Neural cell (in vitro differentiated cells): Measurements from ENCODE around the gene CDC23. TPM values are rescaled to one million over a fixed set of nuclear protein-coding genes. Genes with fewer than 3 reads are reported as not detected.

Source experiments
- H2AFZ ChIP-seq: fragments of 200-600, 300-800 bp; sonication (generic), shearing (Covaris generic); 2 replicates; pipeline ENCODE4 v1.6.0; 2014; ENCODE audit warnings: low read depth, mild to moderate bottlenecking, antibody characterized with exemption, low read length, moderate library complexity
- H3F3A ChIP-seq: fragments of 200-600 bp; shearing (Covaris generic); 2 replicates; pipeline ENCODE4 v1.6.1; 2016; ENCODE audit warnings: mild to moderate bottlenecking, moderate library complexity, mixed read lengths, antibody characterized with exemption, low read length; ENCODE audit not compliant: insufficient read depth, poor library complexity, severe bottlenecking
- H3K27ac ChIP-seq: fragments of 200-600, 300-800 bp; sonication (generic), shearing (Covaris generic); 2 replicates; pipeline ENCODE4 v1.5.1; 2014; ENCODE audit warnings: mild to moderate bottlenecking, low read length, moderate library complexity
- H3K27me3 ChIP-seq: fragments of 300-800, 200-600 bp; sonication (generic), shearing (Covaris generic); 2 replicates; pipeline ENCODE4 v1.6.0; 2014; ENCODE audit warnings: mild to moderate bottlenecking, low read depth, low read length, moderate library complexity; ENCODE audit not compliant: insufficient read depth
- H3K36me3 ChIP-seq: fragments of 300-800, 200-600 bp; sonication (generic), shearing (Covaris generic); 2 replicates; pipeline ENCODE4 v1.5.1; 2014; ENCODE audit warnings: mild to moderate bottlenecking, antibody characterized with exemption, low read length, moderate library complexity; ENCODE audit not compliant: insufficient read depth
- H3K4me2 ChIP-seq: fragments of 300-800, 200-600 bp; sonication (generic), shearing (Covaris generic); 2 replicates; pipeline ENCODE4 v1.6.0; 2014; ENCODE audit warnings: mild to moderate bottlenecking, low read length
- H3K4me3 ChIP-seq: fragments of 300-800, 200-600 bp; sonication (generic), shearing (Covaris generic); 2 replicates; pipeline ENCODE4 v1.5.1; 2014; ENCODE audit warnings: mild to moderate bottlenecking, low read length, moderate library complexity
- H3K79me2 ChIP-seq: fragments of 200-600 bp; shearing (Covaris generic); replicated peaks from 2 replicates; pipeline ENCODE4 v1.6.0; 2014; ENCODE audit warnings: mild to moderate bottlenecking, low read length, moderate library complexity; ENCODE audit not compliant: insufficient read depth
- H3K9ac ChIP-seq: fragments of 300-800, 200-600 bp; sonication (generic), shearing (Covaris generic); 2 replicates; pipeline ENCODE4 v1.6.1; 2016; ENCODE audit warnings: mild to moderate bottlenecking, low read length, mixed read lengths
- H3K9me2 ChIP-seq: fragments of 200-600 bp; shearing (Covaris generic); 2 replicates; pipeline ENCODE4 v1.6.1; 2016; ENCODE audit warnings: mild to moderate bottlenecking, low read length, mixed read lengths; ENCODE audit not compliant: insufficient read depth
- H3K9me3 ChIP-seq: fragments of 200-600, 300-800 bp; sonication (generic), shearing (Covaris generic); 2 replicates; pipeline ENCODE4 v1.6.1; 2016; ENCODE audit warnings: mild to moderate bottlenecking, mixed run types, low read length, moderate library complexity, mixed read lengths
- H4K20me1 ChIP-seq: fragments of 200-600 bp; shearing (Covaris generic); 2 replicates; pipeline ENCODE4 v1.6.1; 2016; ENCODE audit warnings: mild to moderate bottlenecking, mixed run types; ENCODE audit not compliant: insufficient read depth
- EP300 ChIP-seq: fragments of 450-650 bp; conservative IDR thresholded peaks from 2 replicates; pipeline ENCODE4 v1.6.1; 2014; ENCODE audit warnings: antibody characterized with exemption, mild to moderate bottlenecking, moderate library complexity; ENCODE audit not compliant: poor library complexity, severe bottlenecking
- EZH2 ChIP-seq: fragments of 200-600, 300-800 bp; shearing (Covaris generic), sonication (generic); IDR thresholded peaks from 2 replicates; pipeline ENCODE4 v1.6.1; 2014; ENCODE audit warnings: antibody characterized with exemption, low read length, borderline replicate concordance, mild to moderate bottlenecking; ENCODE audit not compliant: insufficient read depth, poor library complexity, severe bottlenecking
- MXI1 ChIP-seq: fragments of 450-650 bp; conservative IDR thresholded peaks from 2 replicates; pipeline ENCODE4 v1.6.1; 2014; ENCODE audit warnings: antibody characterized with exemption, mild to moderate bottlenecking; ENCODE audit not compliant: poor library complexity, severe bottlenecking
- POLR2AphosphoS5 ChIP-seq: IDR thresholded peaks from 2 replicates; pipeline ENCODE4 v1.6.1; 2012
- RAD21 ChIP-seq: fragments of 450-650 bp; conservative IDR thresholded peaks from 2 replicates; pipeline ENCODE4 v1.6.1; 2014; ENCODE audit warnings: antibody characterized with exemption, mild to moderate bottlenecking, moderate library complexity
- REST ChIP-seq: IDR thresholded peaks from 2 replicates; pipeline ENCODE4 v1.6.1; 2012; ENCODE audit warnings: borderline replicate concordance
- SMC3 ChIP-seq: fragments of 450-650 bp; conservative IDR thresholded peaks from 2 replicates; pipeline ENCODE4 v1.6.1; 2014; ENCODE audit warnings: antibody characterized with exemption, mild to moderate bottlenecking, moderate library complexity; ENCODE audit not compliant: poor library complexity
- TAF1 ChIP-seq: IDR thresholded peaks from 2 replicates; pipeline ENCODE4 v1.6.1; 2012; ENCODE audit warnings: low read depth
- polyA plus RNA-seq: library from polyadenylated mRNA; depleted of rRNA; stranded (reverse); fragments of >200 nt; gene quantifications from 2 replicates; pipeline ENCODE4 v1.2.3, GENCODE V29; 2014
- TF ChIP-seq, protein P1 (sequence below): fragments of 450-650 bp; IDR thresholded peaks from 2 replicates; pipeline ENCODE4 v1.5.1; 2014; ENCODE audit warnings: antibody characterized with exemption, mild to moderate bottlenecking, moderate library complexity; ENCODE audit not compliant: poor library complexity, severe bottlenecking

The CDC23 gene
- polyA plus RNA-seq, 1 donor from 2014 or later = 52.9 TPM

GRCh38 chr5:138178516-138179276 lies 34.4 kb downstream of the CDC23 start, which contains the start of the genes BRD8 and KIF20A:
Gene BRD8, minus strand, starts transcription at chr5:138178630. Its CDS starts 16 bp downstream, at chr5:138178614.
Gene KIF20A, plus strand, starts transcription at chr5:138179112. Its CDS starts 569 bp downstream, at chr5:138179681.
- Histone ChIP-seq H3K4me3 (peak within 1 kb of the TSS; percentile 82), H3K36me3 (no peaks in the 10 kb centered on the region), H3K27me3 (no peaks in the 10 kb centered on the region), H3K9ac (peak within 1 kb of the TSS; percentile 88), H2AFZ (peak within 1 kb of the TSS; percentile 90), H3K79me2 (peaks cover 52% of the 10 kb centered on the region), H3K9me3 (no peaks in the 10 kb centered on the region), H3K9me2 (no peaks in the 10 kb centered on the region), H4K20me1 (no peaks in the 10 kb centered on the region), H3F3A (no peaks in the 10 kb centered on the region), H3K27ac (peak within 1 kb of the TSS; percentile 93), H3K4me2 (peak within 1 kb of the TSS; percentile 88)
- peak; percentile 35 for TF ChIP-seq EP300
- TF ChIP-seq MXI1 = peak; percentile 100
- TF ChIP-seq, protein P1, sequence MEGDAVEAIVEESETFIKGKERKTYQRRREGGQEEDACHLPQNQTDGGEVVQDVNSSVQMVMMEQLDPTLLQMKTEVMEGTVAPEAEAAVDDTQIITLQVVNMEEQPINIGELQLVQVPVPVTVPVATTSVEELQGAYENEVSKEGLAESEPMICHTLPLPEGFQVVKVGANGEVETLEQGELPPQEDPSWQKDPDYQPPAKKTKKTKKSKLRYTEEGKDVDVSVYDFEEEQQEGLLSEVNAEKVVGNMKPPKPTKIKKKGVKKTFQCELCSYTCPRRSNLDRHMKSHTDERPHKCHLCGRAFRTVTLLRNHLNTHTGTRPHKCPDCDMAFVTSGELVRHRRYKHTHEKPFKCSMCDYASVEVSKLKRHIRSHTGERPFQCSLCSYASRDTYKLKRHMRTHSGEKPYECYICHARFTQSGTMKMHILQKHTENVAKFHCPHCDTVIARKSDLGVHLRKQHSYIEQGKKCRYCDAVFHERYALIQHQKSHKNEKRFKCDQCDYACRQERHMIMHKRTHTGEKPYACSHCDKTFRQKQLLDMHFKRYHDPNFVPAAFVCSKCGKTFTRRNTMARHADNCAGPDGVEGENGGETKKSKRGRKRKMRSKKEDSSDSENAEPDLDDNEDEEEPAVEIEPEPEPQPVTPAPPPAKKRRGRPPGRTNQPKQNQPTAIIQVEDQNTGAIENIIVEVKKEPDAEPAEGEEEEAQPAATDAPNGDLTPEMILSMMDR = no peak
- no peak for TF ChIP-seq EZH2
- TF ChIP-seq SMC3 = peak; percentile 6
- peak; percentile 97 for TF ChIP-seq POLR2AphosphoS5
- TF ChIP-seq TAF1 = no peak
- peak; percentile 80 for TF ChIP-seq REST
- TF ChIP-seq RAD21 = no peak

GRCh38 chr5:138177941-138178515 lies 35.1 kb downstream of the CDC23 start:
- Histone ChIP-seq H2AFZ (peak overlapping the region; percentile 90), H3K79me2 (peaks cover 52% of the 10 kb centered on the region), H3K9me3 (no peaks in the 10 kb centered on the region), H3K36me3 (no peaks in the 10 kb centered on the region), H4K20me1 (no peaks in the 10 kb centered on the region), H3K27me3 (no peaks in the 10 kb centered on the region), H3K27ac (peak overlapping the region; percentile 93), H3K4me2 (peak overlapping the region; percentile 88), H3K4me3 (peak overlapping the region; percentile 82), H3K9ac (peak overlapping the region; percentile 88), H3F3A (no peaks in the 10 kb centered on the region), H3K9me2 (no peaks in the 10 kb centered on the region)
- no peak for TF ChIP-seq EP300
- TF ChIP-seq POLR2AphosphoS5 = no peak
- TF ChIP-seq, protein P1 = no peak
- TF ChIP-seq TAF1 = peak; percentile 86
- peak; percentile 23 for TF ChIP-seq SMC3
- no peak for TF ChIP-seq MXI1
